Stimulated activated CD8-positive, alpha-beta memory T cell treated with anti-CD3 and anti-CD28 coated beads, Interleukin-4, amount 100 ng/mL, for 1 hour (primary cell): ENCODE results near the gene A4GALT.

Source experiments
- DNase-seq, 2 donors: peaks; one replicate each; pipeline ENCODE4 v3.0.0-alpha.2; 2020; ENCODE audit warnings: low read depth in 2 of 2, low spot score in 1 of 2

A4GALT gene

DNA sequence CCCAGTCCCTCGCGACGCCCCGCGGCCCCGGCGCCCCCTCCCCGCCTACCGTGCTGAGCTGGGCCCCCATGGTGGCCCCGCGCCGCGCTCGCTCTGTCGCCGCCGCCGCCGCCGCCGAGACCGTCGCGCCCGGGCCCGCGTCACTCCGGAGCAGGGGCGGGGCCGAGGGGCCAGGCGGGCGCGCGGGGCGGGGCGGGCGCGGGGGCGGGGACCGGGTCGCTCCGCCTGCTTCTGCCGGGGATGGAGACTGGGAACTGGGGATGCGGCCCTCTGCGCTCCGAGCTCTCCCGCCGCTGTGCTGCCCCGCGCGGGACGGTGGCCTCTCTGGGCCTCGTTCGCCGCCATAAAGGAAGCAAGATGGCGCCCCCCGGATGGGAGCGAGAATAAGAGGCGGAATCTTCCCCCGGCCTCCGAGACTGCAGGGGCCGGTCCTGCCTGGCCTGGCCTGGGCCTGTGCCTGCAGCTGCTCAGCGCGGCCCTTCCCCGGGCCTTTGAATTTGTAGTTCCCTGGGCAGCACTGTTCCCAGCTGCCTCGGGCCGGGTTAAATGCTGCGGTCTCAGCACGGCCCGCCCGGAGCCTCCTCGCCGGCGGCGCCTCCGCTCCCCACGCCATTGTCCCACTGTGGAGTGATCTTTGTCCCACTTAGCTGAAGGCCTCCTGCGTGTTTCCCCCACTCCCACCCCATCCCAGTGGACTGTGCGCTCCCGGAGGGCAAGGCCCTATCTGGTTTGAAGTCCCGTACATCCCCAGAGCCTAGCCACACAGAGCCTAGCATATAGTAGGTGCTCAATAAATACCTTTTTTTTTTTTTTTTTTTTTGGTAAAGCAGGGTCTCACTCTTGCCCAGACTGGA, 71.2 kb downstream of the A4GALT start, which contains the start of gene CYB5R3:
Gene CYB5R3 (minus strand): TSS at position 147 of the 854 bp plus-strand sequence. CDS start 77 bp downstream, at position 70.
- DNase-seq = peak; percentile 56 to 58

DNA sequence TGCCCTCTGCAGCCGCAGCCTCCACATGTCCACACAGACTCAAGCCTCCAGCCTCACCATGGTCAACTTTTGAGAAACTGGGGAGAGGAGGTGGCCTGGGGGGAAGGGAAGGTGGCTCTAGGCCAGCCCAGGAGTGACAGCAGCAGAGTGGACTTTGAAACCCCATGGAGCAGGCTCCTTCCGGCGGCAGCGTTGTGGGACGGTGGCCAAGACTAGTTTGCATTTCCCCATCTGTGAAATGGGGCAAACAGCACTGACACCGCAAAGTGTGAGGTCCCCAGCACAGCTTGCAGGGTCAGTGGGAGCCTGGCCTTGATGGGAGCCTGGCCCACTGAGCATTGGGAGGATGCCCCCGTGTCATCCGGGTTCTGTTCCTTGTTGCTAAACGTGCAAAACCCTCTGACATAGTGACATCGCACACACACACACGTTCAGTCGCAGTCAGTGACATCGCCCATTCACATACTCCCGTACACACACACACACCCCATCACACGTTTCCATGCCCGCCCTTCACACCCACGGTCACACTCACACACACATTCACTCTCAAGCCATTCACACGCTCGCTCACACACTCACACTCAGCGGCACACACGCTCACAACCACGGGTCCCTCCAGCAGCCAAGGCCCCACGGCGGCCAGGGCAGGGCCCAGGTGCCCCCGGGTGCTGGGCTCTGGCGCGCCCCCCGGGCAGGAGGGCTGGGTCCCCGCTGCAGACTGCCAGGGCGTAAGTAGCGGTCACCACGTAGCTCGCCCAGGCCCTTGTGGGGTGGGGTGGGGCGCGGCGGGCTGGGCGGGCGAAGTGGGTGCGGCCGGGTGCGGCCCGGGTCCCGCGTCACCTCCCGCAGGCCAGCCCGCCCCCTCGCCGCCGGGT, 72.1 kb downstream of the A4GALT start:
- no peak for DNase-seq

GRCh38 chr22:42648017-42648367, 72.7 kb downstream of the A4GALT start:
- no peak for DNase-seq

DNA sequence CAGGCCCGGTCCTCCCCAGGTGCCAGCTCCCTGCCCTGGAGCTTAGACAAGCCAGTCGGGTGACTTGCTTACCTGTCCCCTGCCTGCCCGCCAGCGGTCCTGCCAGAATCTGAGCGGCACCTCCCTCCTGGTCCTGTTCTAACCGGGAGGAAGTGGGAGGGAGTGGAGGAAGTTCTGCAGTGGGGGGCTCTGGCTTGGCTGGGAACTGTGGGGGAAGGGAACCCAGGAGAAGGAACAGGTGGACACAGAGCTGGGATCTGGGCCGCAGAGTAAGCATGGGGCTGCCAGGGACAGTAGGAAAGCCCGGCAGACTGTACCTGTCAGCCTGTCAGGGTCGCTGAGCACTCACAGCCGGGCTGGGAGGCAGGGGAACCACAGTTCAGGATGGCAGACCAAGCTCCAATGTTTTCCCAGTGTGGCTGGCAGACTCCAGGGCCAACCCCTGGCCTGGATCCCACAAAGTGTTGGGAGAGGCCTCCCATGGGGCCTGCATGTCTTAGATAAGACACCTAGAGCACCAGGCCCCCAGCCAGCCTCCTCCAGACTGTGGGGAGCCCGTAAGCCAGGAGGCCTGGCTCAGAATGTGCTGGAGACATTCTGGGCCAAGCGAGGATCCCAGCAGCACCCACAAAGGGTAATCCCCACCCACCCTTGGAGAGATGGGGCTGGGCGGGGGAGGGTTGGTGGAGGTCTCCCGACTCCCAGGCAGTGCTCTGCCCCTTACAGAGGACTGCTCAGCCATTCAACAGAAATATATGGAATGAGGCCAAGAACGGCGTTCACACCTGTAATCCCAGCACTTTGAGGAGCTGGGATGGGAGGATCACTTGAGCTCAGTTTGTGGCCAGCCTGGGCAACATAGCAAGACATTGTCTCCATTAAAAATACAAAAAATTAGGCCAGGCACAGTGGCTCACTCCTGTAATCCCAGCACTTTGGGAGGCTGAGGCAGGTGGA, 73.8 kb downstream of the A4GALT start:
- no peak for DNase-seq

GRCh38 chr22:42645938-42646568, 74.6 kb downstream of the A4GALT start:
- DNase-seq = no peak

DNA sequence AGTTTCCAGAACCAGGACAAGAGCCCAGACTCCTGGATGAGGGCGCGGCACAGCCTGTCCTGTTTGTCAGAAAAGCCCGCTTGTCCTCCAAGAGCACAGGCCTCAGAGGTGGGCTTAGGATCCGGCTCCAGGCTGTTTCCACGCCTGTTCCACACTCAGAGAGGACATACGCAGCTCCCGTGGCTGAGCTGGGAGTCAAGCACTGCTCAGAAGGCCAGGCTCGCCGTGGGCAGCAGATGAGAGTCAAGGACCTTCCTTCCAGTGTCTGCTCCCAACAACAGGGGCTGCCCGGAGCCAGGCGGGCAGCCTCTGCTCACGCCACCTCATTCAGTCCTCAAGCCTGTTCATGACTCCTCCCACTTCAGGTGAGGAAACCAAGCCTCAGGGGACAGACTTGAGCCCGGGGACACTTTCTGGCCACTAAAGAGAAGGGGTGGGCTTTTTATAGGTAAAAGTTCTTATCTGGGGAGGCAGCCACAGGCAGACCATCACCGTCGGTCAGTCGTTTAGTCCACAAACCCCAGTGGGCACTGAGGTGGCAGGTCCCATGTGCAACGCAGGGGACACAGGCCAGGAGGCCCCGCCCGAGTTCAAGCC, 75.2 kb downstream of the A4GALT start:
- no peak for DNase-seq

- no peak for DNase-seq
These were observed 76.0 kb downstream of the A4GALT start for GRCh38 chr22:42644422-42645340.

- no peak for DNase-seq
These were observed 76.8 kb downstream of the A4GALT start for GRCh38 chr22:42643634-42644421.

GRCh38 chr22:42642806-42643633, 77.7 kb downstream of the A4GALT start:
- no peak for DNase-seq
